ENCODE results near the gene TRIM40.

DNA sequence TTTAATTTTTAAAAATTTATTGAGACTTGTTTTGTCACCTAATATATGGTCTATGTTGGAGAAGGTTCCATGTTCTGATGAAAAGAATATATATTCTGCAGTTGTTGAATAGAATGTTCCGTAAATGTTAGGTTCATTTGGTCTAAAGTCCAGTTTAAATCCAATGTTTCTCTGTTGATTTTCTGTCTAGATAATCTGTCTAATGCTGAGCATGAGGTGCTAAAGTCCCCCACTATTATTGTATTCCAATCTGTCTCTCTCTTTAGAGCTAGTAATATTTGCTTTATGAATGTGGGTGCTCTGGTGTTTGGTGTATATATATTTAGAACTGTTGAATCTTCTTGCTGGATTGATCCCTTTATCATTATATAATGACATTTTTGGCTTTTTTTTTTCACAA lies 42.9 kb downstream of the TRIM40 start:
- no peak for TF ChIP-seq POLR2AphosphoS5 (IDR thresholded peaks at IDR 0.05; ENCODE audit: insufficient read depth in 1 of 2, low read depth in 1 of 2)
- TF ChIP-seq POLR2A (IDR thresholded peaks at IDR 0.05): no peak
- TF ChIP-seq, protein P1, sequence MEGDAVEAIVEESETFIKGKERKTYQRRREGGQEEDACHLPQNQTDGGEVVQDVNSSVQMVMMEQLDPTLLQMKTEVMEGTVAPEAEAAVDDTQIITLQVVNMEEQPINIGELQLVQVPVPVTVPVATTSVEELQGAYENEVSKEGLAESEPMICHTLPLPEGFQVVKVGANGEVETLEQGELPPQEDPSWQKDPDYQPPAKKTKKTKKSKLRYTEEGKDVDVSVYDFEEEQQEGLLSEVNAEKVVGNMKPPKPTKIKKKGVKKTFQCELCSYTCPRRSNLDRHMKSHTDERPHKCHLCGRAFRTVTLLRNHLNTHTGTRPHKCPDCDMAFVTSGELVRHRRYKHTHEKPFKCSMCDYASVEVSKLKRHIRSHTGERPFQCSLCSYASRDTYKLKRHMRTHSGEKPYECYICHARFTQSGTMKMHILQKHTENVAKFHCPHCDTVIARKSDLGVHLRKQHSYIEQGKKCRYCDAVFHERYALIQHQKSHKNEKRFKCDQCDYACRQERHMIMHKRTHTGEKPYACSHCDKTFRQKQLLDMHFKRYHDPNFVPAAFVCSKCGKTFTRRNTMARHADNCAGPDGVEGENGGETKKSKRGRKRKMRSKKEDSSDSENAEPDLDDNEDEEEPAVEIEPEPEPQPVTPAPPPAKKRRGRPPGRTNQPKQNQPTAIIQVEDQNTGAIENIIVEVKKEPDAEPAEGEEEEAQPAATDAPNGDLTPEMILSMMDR (IDR thresholded peaks at IDR 0.05): no peak

Data from vagina (tissue), 2 donors.